ENCODE results near the gene ATXN10.

ATXN10 gene

DNA sequence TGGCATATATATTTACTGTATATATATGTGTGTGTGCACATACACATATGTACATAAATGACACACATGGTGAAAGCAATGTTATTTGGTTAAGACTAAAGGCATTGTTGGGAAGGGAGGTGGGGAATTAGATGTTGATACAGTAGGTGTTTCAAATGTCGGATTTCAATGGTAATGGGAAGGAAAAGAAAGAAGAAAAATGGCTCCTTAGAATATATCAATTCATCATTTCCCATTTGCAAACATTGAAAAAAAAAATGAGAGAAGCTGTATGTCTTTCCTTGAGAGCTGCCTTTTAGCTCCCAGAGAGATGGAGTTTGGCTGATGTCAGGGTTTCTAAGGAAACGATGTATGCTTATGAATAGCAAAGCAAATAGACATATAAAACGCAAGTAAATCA, 33.4 kb upstream of the ATXN10 start:
- no peak for DNase-seq (ENCODE audit: extremely low read depth, low read depth)
- H3K4me3 ChIP-seq (replicated peaks; ENCODE audit: low read depth, low read length) = no peak overlapping the region
- TF ChIP-seq, protein P1, sequence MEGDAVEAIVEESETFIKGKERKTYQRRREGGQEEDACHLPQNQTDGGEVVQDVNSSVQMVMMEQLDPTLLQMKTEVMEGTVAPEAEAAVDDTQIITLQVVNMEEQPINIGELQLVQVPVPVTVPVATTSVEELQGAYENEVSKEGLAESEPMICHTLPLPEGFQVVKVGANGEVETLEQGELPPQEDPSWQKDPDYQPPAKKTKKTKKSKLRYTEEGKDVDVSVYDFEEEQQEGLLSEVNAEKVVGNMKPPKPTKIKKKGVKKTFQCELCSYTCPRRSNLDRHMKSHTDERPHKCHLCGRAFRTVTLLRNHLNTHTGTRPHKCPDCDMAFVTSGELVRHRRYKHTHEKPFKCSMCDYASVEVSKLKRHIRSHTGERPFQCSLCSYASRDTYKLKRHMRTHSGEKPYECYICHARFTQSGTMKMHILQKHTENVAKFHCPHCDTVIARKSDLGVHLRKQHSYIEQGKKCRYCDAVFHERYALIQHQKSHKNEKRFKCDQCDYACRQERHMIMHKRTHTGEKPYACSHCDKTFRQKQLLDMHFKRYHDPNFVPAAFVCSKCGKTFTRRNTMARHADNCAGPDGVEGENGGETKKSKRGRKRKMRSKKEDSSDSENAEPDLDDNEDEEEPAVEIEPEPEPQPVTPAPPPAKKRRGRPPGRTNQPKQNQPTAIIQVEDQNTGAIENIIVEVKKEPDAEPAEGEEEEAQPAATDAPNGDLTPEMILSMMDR (IDR thresholded peaks at IDR 0.05; ENCODE audit: low read depth, low read length, missing control alignments) = no peak

DNA sequence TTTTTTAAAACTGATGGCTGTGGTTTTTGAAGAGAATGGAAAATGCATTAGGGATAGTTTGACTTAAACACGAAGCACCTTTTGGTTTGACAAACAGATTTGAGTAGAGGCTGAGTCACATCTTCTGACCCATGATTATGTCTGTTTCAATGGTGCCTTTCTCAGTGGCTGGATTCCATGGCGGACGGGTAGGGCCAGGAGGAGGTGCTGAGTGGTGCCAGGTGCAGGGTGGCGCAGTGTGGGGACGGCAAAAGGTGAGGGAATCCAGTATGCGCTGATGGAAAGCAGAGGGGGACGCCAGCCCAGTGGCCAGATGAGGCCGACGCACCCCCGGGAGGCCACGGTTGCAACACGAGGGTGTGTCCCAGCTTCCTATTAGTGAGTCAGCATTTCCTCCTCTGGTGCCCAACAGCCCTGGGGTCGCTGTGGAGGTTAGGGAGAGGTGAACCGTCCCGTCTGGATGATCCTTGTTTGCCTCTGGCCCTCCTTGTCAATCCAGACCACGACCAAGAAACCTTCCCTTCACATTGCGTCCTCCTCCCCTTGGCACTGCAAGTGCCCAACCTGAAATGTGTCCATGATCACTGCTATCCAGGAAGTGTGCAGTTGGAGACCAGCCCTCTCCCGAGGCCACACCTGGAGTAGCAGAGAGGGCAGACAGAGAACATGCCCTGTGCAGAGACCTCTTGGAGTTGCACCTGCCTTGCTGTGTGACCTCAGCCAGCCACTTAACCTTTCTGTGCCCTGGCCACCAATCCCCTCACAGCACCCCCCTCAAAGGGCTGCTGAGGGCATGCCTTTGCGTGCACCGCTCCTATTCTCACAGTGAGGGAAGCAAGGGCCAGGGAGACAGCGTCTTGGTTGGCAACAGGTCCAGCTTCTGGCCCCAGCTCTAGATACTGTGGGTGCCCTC, 32.5 kb upstream of the ATXN10 start:
- DNase-seq (ENCODE audit: extremely low read depth, low read depth) = no peak
- H3K4me3 ChIP-seq (replicated peaks; ENCODE audit: low read depth, low read length) = no peak overlapping the region
- TF ChIP-seq, protein P1 (IDR thresholded peaks at IDR 0.05; ENCODE audit: low read depth, low read length, missing control alignments) = no peak

DNA sequence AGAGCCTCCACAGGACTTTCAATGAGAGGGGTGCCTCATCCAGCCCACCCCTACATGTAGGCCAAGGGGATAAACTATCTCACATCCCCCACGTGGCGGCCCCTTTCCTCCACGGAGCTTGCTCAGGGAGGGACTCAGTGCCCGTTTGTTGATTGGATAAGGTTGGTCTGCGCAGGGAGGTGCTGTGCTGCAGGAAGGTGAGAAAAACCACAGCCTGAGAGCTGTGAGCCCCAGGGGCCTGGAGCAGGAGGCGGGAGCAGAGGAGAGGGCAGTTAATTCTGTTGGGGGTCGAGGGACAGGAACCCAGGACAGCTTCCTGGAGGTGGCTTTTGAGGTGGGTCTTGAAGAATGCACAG, 31.9 kb upstream of the ATXN10 start:
- TF ChIP-seq, protein P1 (IDR thresholded peaks at IDR 0.05; ENCODE audit: low read depth, low read length, missing control alignments) = no peak
- DNase-seq (ENCODE audit: extremely low read depth, low read depth) = no peak
- H3K4me3 ChIP-seq (replicated peaks; ENCODE audit: low read depth, low read length) = no peak overlapping the region

DNA sequence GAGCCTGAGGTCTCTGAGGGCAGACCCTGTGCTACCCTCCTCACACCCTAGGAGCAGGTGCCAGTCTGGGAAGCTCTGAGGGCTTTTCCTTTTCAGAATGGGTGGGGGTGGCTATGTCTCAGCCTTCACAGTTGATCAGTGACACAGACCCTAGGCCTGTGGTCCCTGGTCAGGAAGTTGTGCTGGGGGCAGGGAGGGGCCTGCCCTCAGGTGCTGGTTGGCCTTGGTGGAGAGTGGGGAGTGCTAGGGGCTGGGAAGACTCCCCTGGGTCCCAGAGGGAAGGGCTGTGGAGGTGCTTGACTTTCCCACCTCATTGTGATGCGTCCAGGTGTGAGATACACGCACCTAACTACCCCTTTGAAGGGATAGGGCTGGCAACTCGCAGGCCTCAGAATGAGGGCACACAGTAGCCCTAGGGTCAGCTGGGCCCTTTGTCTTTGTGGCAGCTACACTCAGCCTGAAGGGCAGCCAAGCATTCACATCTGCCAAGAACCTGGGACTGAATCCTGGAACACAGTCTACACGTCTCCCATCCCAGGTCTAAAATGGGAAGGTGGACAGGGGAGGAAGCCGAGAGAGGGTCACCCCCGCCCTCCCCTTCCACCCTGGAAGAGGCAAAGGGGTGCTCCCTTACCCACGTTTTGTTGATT, 31.2 kb upstream of the ATXN10 start:
- DNase-seq (ENCODE audit: extremely low read depth, low read depth) = no peak
- no peak overlapping the region for H3K4me3 ChIP-seq (replicated peaks; ENCODE audit: low read depth, low read length)

DNA sequence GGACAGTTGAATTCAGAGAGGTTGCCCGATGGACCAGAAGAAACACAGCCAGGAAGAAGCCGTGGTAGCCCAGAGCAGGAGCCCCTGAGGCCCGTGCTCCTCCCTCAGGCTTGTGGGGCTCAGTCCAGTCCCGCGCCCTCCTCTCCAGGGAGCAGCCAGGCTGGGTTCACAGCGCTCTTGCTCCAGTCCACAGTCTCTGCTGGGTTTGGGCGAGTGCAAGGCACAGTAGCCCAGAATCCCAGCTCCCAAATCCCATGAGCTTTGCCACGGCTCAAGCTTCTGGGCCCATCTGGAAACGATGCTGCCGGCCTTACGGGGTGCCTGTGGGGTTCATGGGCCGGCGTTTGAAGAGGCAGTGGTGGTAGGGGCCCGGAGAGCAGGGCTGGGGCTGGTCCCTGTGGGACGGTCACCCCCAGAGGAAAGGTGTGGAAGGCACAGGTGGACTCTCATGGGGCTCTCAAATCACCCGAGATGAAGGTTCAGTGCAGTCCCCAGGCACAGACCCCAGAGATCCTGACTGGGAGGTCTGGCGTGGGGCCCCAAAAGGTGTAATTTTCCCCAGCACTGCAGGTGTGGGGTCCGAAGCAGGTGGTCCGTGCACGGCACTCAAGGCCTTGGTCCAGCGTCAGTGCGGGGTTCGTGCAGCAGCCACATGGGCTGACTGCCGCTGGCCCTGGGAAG, 30.6 kb upstream of the ATXN10 start:
- H3K4me3 ChIP-seq (replicated peaks; ENCODE audit: low read depth, low read length) = no peak overlapping the region
- TF ChIP-seq, protein P1 (IDR thresholded peaks at IDR 0.05; ENCODE audit: low read depth, low read length, missing control alignments) = no peak
- DNase-seq (ENCODE audit: extremely low read depth, low read depth) = no peak

More for the DNA sequence above, 31.2 kb upstream of the ATXN10 start:
- TF ChIP-seq, protein P1 (IDR thresholded peaks at IDR 0.05; ENCODE audit: low read depth, low read length, missing control alignments) = no peak

DNA sequence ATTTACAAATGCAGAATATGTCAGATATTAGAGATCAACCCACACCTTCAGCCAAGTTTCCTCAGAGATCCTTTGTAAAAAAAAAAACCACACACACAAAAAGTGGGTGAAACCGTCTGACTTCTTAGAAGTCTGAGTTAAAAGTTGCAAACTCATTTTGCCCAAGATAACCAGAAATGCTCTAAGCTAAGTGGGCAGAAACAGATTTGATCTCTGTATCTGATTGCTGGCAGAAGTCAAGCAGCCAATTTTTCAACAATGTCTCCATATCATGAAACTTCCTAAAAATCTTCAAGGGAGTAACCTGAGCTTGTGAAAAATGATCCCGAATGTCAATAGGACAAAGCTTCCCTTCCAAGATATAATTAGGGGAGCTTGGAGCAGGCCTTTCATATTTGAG, 28.6 kb upstream of the ATXN10 start:
- H3K4me3 ChIP-seq (replicated peaks; ENCODE audit: low read depth, low read length) = no peak overlapping the region
- DNase-seq (ENCODE audit: extremely low read depth, low read depth) = no peak
- TF ChIP-seq, protein P1 (IDR thresholded peaks at IDR 0.05; ENCODE audit: low read depth, low read length, missing control alignments) = no peak
